GM18951 (cell line): ENCODE data around the gene TAF11L4.

Experiments used
- POLR2A ChIP-seq: IDR thresholded peaks from 4 replicates; pipeline ENCODE4 v1.6.1; 2011; ENCODE audit warnings: mild to moderate bottlenecking; ENCODE audit not compliant: insufficient read length, insufficient read depth; ENCODE audit errors: extremely low read depth
- in situ Hi-C: fragments of 300-500 bp; cut with MboI; formaldehyde crosslinking; loops from one replicate; pipeline ENCODE4 v1.12.0; 2022; ENCODE audit warnings: low sequenced_read_pairs, mixed read lengths, inconsistent platforms; ENCODE audit not compliant: unreplicated experiment

Gene TAF11L4

GRCh38 chr5:17521501-17521900, at the start of gene TAF11L4:
TSS of gene TAF11L4 (plus strand) at chr5:17521801.
- in situ Hi-C loops: loop anchor here (10.0 kb wide), 1 partner anchor 83 kb away; the partner anchor contains the start of gene TAF11L11

DNA sequence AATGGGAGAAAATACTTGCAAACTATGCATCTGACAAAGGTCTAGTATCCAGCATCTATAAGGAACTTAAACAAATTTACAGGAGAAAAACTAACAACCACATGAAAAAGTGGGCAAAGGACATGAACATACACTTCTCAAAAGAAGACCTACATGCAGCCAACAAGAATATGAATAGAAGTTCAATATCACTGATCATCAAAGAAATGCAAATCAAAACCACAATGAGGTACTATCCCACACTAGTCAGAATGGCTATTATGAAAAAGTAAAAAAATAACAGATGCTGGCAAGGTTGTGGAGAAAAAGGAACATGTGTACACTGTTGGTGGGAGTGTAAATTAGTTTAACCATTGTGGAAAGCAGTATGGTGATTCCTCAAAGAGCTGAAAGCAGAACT, 46.5 kb upstream of the TAF11L4 start:
- in situ Hi-C loops: loop anchor here (25.0 kb wide), 1 partner anchor 837 kb away; no protein-coding TSS in a partner anchor

DNA sequence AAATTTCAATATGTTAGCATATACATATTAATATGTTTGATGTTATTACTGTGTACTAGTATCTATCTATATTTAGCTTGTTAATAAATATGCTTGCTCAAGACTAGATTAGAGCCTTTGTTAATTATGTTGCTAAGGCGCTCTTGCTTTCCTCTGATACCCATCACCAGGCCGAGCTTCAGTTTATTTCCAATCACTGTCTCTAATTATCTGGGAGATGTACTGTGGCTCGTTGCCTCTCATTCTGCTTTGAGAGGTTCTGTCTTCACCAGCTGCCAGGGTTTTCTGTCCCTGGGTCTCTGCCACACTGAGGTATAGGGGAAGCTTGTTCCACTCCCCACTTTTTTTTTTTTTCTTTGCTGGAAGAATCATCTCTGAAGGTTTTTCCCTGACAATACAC, 44.6 kb upstream of the TAF11L4 start:
- in situ Hi-C loops: loop anchor here (25.0 kb wide), 1 partner anchor 835 kb away; no protein-coding TSS in a partner anchor
- no peak for TF ChIP-seq POLR2A

DNA sequence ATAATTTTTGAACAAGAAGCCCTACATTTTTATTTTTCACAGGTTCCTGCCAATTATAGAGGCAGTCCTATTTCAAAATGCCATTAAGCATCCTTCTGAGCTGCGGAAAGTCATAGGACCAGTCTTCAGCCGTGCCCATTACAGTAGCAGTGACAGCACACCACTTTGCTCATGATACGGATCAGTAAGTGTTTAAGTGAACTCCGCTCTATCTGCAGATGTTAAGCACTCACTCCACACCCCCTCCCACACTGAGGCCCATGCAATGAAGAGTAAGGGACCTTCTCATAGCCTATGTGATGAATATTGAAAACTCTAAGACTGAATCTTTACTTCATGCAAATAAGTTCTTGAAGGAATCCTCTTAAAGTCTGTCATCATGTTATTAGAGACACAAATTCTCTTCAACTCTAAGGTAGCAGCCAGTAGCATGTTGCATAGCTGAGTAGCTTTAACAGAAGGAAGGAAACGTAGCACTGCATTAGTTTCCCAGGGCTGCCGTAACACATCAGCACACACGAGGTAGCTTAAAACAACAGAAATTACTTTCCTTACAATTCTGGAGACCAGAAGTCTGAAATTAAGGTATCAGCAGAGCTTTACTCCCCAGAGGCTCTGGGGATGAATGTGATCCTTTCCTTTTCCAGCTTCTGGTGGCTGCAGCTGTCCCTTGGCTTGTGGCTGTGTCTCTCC, 43.9 kb upstream of the TAF11L4 start:
- in situ Hi-C loops: loop anchor here (25.0 kb wide), 1 partner anchor 835 kb away; no protein-coding TSS in a partner anchor

DNA sequence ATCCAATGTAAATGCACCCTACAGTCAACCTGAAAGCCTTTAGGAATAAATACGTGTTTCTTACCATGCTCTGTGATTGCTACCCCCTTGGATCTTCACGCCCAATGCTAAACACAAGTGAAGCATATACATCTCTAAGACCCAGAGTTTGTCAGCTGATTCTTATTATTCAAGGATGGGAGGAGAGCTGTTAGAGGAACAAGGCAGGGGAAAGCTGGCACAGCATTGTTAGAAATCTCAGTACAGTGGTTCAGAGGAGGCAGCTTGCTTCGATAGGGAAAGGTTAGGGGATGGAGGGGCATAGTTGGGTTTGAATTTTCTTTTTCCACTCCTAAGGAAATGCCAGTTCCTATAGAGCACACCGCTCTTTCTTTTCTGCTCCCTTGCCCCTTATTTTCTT, 40.2 kb upstream of the TAF11L4 start:
- no peak for TF ChIP-seq POLR2A
- in situ Hi-C loops: loop anchor here (25.0 kb wide), 1 partner anchor 831 kb away; no protein-coding TSS in a partner anchor

More for the DNA sequence above, 43.9 kb upstream of the TAF11L4 start:
- no peak for TF ChIP-seq POLR2A

DNA sequence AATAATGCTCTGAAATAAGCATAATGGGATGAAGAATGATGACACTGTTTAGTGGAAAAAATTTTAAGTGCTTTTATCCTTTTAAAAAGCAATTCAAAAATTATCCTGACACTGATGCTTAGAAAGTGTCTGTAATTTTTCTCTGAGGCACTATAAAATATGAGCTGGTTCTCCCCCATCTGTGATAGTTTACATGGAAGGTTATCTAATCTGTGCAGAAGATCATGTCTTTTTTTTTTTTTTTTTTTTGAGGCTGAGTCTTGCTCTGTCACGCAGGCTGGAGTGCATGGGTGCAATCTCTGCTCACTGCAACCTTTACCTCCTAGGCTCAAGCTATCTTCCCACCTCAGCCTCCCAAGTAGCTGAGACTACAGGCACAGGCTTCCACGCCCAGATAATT, 38.8 kb upstream of the TAF11L4 start:
- TF ChIP-seq POLR2A: no peak
- in situ Hi-C loops: loop anchor here (25.0 kb wide), 1 partner anchor 830 kb away; no protein-coding TSS in a partner anchor

- in situ Hi-C loops: loop anchor here (25.0 kb wide), 1 partner anchor 826 kb away; no protein-coding TSS in a partner anchor
Observed at GRCh38 chr5:17486464-17487173, 35.0 kb upstream of the TAF11L4 start.

DNA sequence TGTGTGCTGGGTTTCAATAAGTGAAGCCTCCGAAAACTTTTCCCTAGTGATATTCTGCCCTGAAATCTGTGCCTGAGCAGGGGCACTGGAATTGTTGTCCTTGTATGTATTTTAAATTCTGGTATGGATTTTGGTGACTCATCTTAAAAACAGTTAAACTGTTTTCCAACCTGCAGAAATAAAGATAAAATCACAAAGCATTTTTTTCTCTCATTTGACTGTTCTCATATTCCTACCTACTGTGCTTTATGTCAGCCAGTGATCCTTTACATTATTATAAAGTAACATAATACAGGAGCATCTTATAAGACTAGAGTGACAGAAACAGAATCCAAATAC, 34.5 kb upstream of the TAF11L4 start:
- in situ Hi-C loops: loop anchor here (25.0 kb wide), 1 partner anchor 825 kb away; no protein-coding TSS in a partner anchor
- no peak for TF ChIP-seq POLR2A

- in situ Hi-C loops: loop anchor here (25.0 kb wide), 1 partner anchor 821 kb away; no protein-coding TSS in a partner anchor
Observed at GRCh38 chr5:17491257-17491656, 30.3 kb upstream of the TAF11L4 start.

- TF ChIP-seq POLR2A: no peak
- in situ Hi-C loops: loop anchor here (25.0 kb wide), 1 partner anchor 820 kb away; no protein-coding TSS in a partner anchor
Observed at GRCh38 chr5:17492770-17493169, 28.8 kb upstream of the TAF11L4 start.

GRCh38 chr5:17497446-17497845, 24.2 kb upstream of the TAF11L4 start:
- TF ChIP-seq POLR2A: no peak
- in situ Hi-C loops: loop anchor here (25.0 kb wide), 1 partner anchor 815 kb away; no protein-coding TSS in a partner anchor

GRCh38 chr5:17497931-17498330, 23.7 kb upstream of the TAF11L4 start, which contains the start of gene TAF11L2:
TSS of gene TAF11L2 (plus strand) at chr5:17498231.
- in situ Hi-C loops: loop anchor here (25.0 kb wide), 1 partner anchor 814 kb away; no protein-coding TSS in a partner anchor

DNA sequence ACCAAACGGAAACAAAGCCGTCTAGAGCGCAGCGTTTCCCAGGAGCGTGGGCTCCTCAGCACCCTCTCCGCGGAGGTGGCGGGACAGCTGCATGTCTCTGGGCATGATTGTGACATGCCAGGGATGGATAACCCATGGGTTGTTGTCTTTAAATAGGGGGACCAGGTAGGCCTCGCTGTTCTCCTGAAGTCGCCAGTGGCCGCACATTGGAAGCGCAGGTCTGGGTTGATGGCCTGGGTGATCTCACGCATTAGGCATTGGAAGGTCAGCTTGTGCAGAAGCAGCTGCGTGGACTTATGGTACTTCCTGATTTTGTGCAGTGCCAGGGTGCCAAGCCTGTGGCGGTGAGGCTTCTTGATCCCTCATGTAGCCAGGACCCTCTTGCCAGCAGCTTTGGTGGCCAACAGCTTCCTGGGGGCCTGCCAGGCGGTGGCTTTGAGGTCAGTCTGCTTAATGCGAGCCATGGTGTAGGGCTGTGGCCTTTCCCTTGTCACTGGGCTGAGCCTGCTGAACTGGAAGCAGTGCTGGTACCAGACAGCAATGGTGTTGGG, 9.8 kb upstream of the TAF11L4 start:
- TF ChIP-seq POLR2A: no peak
- in situ Hi-C loops: loop anchor here (10.0 kb wide), 1 partner anchor 113 kb away; no protein-coding TSS in a partner anchor

GRCh38 chr5:17517526-17517925, 4.1 kb upstream of the TAF11L4 start:
- in situ Hi-C loops: loop anchor here (10.0 kb wide), 1 partner anchor 107 kb away; no protein-coding TSS in a partner anchor

- in situ Hi-C loops: loop anchor here (10.0 kb wide), 1 partner anchor 107 kb away; no protein-coding TSS in a partner anchor
Observed at GRCh38 chr5:17518067-17518466, 3.5 kb upstream of the TAF11L4 start, which contains the start of gene TAF11L3. TSS of gene TAF11L3 (plus strand) at chr5:17518367.

DNA sequence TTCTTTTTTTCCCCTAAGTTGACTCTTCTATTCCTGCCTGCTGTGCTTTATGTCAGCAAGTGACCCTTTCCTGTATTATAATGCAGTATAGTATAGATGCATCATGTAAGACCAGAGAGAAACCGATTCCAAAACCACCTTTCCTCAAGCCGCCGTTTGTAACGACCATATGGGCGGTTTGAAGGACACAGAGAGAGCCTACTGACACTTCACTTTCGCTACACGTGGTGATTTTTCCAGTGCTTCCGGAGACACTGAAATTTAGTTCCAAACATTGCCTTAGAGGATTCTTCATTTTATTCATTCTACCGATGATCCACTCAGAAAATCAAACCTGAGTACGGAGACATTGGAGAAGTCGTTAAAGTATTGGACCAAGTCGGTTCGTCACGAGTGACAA, 2.1 kb upstream of the TAF11L4 start:
- in situ Hi-C loops: loop anchor here (10.0 kb wide), 1 partner anchor 105 kb away; no protein-coding TSS in a partner anchor

GRCh38 chr5:17524935-17525334, 3.3 kb downstream of the TAF11L4 start, which contains the start of gene TAF11L5:
TSS of gene TAF11L5 (plus strand) at chr5:17525235.
- in situ Hi-C loops: loop anchor here (10.0 kb wide), 1 partner anchor 80 kb away; the partner anchor contains the start of gene TAF11L11

DNA sequence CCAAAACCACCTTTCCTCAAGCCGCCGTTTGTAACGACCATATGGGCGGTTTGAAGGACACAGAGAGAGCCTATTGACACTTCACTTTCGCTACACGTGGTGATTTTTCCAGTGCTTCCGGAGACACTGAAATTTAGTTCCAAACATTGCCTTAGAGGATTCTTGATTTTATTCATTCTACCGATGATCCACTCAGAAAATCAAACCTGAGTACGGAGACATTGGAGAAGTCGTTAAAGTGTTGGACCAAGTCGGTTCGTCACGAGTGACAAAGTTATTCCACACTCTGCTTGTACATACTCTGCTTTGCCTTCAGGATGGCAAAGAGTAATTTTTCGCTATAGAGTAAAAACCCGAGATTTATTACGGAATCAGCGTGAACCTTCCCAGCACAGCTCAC, 4.9 kb downstream of the TAF11L4 start:
- in situ Hi-C loops: loop anchor here (10.0 kb wide), 1 partner anchor 78 kb away; the partner anchor contains the start of gene TAF11L11
